C1 segment of cervical spinal cord (tissue), 14 donors: ENCODE data around the gene CHFR.
A peak's percentile ranks its signal among the peaks of the same experiment; 100 is the strongest.
"Not testable (repeated sequence)": the region's sequence is repeated elsewhere in the genome, so short reads cannot be mapped to it uniquely, and the experiment has no call there.

Experiments used
- DNase-seq, 14 donors: peaks; one replicate each; lab custom pipeline; 2025; lab: John Stamatoyannopoulos, UW

The CHFR gene

GRCh38 chr12:132874175-132874574 is 13.2 kb downstream of the CHFR start:
- no peak for DNase-seq

DNA sequence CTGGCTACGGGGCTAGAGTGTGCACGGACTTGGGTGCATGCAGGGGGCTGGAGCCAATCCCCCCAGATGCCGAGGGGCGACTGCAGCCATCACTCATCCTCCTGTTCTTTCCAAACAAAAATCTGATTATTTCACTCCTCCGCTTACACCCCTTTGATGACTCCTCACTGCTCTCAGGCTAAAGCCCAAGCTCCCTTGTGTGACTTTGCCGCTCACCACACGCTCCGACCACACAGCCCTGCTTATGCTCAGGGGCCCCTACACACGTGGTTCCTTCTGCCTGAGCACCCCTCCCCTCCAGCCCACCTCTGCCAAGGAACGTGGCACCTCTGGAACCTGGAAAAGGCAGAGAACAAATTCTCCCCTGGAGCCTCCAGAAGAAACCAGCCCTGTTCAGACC is 13.7 kb downstream of the CHFR start:
- no peak for DNase-seq

GRCh38 chr12:132872975-132873421 is 14.4 kb downstream of the CHFR start:
- no peak for DNase-seq

- no peak for DNase-seq
Measured at GRCh38 chr12:132872073-132872855, 15.1 kb downstream of the CHFR start.

- no peak for DNase-seq
Measured at GRCh38 chr12:132869551-132869950, 17.9 kb downstream of the CHFR start.

DNA sequence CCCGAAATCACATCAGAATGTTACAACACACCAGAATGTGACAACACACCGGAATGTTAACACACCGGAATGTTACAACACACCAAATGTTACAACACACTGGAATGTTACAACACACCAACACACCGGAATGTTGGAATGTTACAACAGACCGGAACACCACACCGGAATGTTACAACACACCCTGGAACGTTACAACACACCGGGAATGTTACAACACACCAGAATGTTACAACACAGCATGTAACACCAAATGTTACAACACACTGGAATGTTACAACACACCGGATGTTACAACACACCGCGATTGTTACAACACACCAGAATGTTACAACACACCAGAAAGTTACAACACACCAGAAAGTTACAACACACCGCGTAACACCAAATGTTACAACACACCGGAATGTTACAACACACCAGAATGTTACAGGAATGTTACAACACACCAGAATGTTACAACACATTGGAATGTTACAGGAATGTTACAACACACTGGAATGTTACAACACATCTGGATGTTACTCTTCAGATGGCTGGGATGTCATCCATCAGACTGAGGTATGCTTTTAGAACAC is 21.1 kb downstream of the CHFR start:
- no peak for DNase-seq

DNA sequence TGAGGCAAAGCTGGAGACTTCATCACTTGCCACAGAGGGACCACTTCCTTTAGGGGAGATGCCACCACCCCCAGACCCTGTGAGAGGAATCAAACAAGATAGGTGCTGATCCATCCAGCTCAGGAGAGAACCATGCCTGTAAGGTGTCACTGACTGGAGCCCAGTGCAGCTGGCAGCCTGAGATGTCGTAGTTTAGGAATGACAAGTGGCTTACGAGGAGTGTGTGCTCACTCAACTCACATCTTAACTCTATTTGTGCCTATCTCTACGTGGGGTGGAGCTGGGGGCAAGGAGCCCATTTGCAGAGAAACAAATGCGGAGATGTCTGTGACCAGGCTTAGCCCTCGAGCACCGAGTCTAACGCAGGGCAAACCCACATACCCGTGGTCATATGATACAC is 25.8 kb downstream of the CHFR start:
- no peak for DNase-seq

DNA sequence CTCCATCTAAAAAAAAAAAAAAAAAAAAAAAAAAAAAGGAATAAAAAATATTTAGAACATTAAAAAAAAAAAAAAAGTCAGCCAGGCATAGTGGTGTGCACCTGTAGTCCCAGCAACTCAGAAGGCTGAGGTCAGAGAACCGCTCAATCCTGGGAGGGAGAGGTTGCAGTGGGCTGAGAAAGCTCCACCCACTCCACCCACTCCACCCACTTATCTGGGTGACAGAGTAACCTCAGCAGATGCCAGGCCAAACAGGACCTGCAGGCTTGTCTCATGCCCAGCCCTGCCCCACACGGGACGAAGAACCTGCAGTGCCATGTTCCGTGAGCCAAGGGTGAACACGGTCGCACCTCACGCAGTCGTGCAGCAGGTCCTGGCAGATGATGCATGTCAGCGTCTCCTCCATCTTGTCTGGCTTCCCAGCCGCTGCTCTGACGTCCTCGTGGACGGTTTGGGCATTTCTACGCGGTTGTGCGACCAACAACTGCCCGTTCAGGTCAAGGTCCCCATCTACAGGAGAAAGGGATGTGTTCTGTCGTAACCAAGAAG is 28.6 kb downstream of the CHFR start:
- no peak for DNase-seq

DNA sequence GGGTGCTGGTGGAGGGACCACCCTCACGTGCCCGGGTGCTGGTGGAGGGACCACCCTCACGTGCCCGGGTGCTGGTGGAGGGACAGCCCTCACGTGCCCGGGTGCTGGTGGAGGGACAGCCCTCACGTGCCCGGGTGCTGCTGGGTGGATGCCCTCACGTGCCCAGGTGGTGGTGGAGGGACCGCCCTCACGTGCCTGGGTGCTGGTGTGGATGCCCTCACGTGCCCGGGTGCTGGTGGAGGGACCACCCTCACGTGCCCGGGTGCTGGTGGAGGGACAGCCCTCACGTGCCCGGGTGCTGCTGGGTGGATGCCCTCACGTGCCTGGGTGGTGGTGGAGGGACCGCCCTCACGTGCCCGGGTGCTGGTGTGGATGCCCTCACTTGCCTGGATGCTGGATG is 30.4 kb downstream of the CHFR start:
- DNase-seq, result not testable (repeated sequence)

- no peak for DNase-seq
Measured at GRCh38 chr12:132856581-132856980, 30.8 kb downstream of the CHFR start.

GRCh38 chr12:132855211-132855610 is 32.2 kb downstream of the CHFR start:
- DNase-seq, result not testable (repeated sequence)

- DNase-seq, result no peak
Measured at GRCh38 chr12:132853285-132854092, 33.9 kb downstream of the CHFR start.

GRCh38 chr12:132852496-132852895 is 34.9 kb downstream of the CHFR start:
- DNase-seq, result no peak

GRCh38 chr12:132851465-132851864 is 35.9 kb downstream of the CHFR start:
- no peak for DNase-seq

DNA sequence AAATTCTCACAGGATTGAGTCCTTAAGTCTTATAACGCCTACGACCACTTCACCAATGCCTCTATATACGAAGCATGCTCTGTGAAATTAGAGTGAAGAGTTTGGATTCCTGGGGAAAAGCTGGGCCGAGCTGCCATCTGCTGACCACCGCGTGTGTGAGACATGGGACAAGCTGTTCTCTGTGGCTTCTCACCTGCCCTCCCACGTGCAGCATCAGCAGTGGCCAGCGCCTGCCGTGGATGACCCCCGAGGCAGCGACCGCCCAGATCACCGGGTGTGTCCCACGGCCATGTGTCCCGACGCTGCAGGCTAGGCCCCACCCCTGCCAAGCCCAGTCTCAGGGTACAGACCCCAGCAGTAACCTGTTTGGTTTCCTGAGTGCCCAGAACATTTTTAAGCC is 37.1 kb downstream of the CHFR start:
- DNase-seq, result peak in 1 of 14 donors; percentile 75

GRCh38 chr12:132848521-132848920 is 38.9 kb downstream of the CHFR start:
- peak in 1 of 14 donors; percentile 4 for DNase-seq

GRCh38 chr12:132847363-132848356 is 39.7 kb downstream of the CHFR start:
- DNase-seq, result peak in 1 of 14 donors; percentile 72

DNA sequence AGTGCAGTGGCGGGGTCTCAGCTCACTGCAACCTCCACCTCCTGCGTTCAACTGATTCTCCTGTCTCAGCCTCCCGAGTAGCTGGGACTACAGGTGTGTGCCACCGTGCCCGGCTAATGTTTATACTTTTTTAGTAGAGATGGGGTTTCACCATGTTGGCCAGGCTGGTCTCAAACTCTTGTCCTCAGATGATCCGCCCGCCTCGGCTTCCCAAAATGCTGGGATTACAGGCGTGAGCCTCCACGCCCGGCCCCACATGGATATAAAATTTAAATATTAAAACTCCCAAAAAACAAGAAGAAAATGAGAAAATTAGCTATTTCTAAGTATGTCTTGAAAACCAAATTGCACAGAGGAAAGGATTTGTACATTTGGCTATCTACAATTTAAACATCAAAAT is 42.7 kb downstream of the CHFR start:
- DNase-seq, result not testable (repeated sequence)

GRCh38 chr12:132842449-132843045 is 44.9 kb downstream of the CHFR start:
- peak in 1 of 14 donors; percentile 7 for DNase-seq

DNA sequence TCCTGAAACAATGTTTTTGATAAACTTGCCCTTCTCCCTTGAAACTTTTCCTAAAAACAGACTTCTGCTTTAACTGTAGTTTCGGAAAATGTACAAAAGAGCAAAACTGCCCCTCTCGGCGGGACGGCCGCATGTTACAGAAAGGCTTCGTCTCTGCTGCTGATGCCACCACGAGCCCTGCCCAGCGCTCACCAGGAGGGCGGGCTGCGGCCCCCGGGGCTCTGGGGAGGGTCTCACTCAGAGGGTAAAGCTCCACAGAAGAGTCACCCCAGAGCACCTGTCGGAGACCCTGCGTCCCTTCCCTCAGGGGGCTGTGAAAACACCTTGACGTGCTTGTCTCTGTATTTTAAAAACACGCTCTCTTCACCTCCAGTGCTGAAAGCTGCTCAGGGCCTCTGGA is 46.3 kb downstream of the CHFR start:
- DNase-seq, result no peak
